ENCODE measurements around the gene SERPINA12. TPM values are rescaled to one million over a fixed set of nuclear protein-coding genes. Genes with fewer than 3 reads are reported as not detected.

The SERPINA12 gene
- total and polyA plus RNA-seq, 4 donors, result 0.28 TPM; not detected in 3

DNA sequence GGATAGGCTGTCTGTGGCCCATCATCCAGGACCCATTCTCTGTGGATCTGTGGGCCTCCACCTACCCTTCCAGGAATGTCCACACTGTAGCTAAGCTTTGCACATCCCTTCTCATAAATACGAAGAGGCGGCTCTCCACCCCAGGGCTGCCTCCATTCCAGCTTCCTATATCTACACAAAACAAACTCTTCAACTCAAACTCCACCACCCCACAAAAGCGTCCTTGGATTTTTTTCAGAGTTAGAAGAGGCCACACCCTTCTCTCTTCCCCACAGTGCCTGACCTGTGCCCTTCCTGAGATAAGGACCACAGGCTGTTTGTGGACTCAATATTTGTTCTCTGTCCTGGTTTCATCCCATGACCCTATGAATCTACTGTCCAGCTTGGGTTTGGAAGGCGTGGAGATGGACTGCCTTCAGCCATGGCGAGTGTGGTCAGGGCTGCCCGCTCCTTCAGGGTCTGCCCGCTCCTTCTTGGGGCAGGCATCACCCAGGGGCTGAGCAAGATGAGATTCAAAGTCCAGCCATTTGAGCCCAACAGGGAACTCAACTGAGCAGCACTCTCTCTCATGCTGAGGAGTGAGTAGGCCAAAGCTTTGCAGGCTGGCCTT is 13.0 kb upstream of the SERPINA12 start:
- TF ChIP-seq FOXA2 (IDR thresholded peaks at IDR 0.05) (no peak), SP1 (IDR thresholded peaks at IDR 0.05) (peak; percentile 67), HNF4G (IDR thresholded peaks at IDR 0.05) (peak; percentile 35), YY1 (IDR thresholded peaks at IDR 0.05) (peak; percentile 51), HNF4A (conservative IDR thresholded peaks at IDR 0.05) (peak; percentile 75 to 89), RAD21 (IDR thresholded peaks at IDR 0.05) (peak in 1 of 2 donors; percentile 51), JUND (IDR thresholded peaks at IDR 0.05) (peak in 1 of 2 donors; percentile 36), FOXA1 (IDR thresholded peaks at IDR 0.05) (peak; percentile 45), RXRA (IDR thresholded peaks at IDR 0.05) (peak; percentile 93 to 97), EGR1 (IDR thresholded peaks at IDR 0.05; ENCODE audit: low read depth in 2 of 2) (peak in 1 of 2 donors; percentile 29), TAF1 (conservative IDR thresholded peaks at IDR 0.05) (no peak), GABPA (IDR thresholded peaks at IDR 0.05 in 1 of 2, conservative IDR thresholded peaks at IDR 0.05 in 1 of 2) (peak in 1 of 2 donors; percentile 14), NR2F2 (IDR thresholded peaks at IDR 0.05) (peak; percentile 80)
- TF ChIP-seq, protein P1, sequence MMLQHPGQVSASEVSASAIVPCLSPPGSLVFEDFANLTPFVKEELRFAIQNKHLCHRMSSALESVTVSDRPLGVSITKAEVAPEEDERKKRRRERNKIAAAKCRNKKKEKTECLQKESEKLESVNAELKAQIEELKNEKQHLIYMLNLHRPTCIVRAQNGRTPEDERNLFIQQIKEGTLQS (IDR thresholded peaks at IDR 0.05), result no peak
- TF ChIP-seq, protein P2, sequence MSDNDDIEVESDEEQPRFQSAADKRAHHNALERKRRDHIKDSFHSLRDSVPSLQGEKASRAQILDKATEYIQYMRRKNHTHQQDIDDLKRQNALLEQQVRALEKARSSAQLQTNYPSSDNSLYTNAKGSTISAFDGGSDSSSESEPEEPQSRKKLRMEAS (IDR thresholded peaks at IDR 0.05), result no peak
- TF ChIP-seq, protein P3, sequence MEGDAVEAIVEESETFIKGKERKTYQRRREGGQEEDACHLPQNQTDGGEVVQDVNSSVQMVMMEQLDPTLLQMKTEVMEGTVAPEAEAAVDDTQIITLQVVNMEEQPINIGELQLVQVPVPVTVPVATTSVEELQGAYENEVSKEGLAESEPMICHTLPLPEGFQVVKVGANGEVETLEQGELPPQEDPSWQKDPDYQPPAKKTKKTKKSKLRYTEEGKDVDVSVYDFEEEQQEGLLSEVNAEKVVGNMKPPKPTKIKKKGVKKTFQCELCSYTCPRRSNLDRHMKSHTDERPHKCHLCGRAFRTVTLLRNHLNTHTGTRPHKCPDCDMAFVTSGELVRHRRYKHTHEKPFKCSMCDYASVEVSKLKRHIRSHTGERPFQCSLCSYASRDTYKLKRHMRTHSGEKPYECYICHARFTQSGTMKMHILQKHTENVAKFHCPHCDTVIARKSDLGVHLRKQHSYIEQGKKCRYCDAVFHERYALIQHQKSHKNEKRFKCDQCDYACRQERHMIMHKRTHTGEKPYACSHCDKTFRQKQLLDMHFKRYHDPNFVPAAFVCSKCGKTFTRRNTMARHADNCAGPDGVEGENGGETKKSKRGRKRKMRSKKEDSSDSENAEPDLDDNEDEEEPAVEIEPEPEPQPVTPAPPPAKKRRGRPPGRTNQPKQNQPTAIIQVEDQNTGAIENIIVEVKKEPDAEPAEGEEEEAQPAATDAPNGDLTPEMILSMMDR (IDR thresholded peaks at IDR 0.05; ENCODE audit: low read depth, low read length, missing input control), result no peak
- TF ChIP-seq, protein P4, sequence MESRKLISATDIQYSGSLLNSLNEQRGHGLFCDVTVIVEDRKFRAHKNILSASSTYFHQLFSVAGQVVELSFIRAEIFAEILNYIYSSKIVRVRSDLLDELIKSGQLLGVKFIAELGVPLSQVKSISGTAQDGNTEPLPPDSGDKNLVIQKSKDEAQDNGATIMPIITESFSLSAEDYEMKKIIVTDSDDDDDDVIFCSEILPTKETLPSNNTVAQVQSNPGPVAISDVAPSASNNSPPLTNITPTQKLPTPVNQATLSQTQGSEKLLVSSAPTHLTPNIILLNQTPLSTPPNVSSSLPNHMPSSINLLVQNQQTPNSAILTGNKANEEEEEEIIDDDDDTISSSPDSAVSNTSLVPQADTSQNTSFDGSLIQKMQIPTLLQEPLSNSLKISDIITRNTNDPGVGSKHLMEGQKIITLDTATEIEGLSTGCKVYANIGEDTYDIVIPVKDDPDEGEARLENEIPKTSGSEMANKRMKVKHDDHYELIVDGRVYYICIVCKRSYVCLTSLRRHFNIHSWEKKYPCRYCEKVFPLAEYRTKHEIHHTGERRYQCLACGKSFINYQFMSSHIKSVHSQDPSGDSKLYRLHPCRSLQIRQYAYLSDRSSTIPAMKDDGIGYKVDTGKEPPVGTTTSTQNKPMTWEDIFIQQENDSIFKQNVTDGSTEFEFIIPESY (IDR thresholded peaks at IDR 0.05), result no peak
- TF ChIP-seq, protein P5, sequence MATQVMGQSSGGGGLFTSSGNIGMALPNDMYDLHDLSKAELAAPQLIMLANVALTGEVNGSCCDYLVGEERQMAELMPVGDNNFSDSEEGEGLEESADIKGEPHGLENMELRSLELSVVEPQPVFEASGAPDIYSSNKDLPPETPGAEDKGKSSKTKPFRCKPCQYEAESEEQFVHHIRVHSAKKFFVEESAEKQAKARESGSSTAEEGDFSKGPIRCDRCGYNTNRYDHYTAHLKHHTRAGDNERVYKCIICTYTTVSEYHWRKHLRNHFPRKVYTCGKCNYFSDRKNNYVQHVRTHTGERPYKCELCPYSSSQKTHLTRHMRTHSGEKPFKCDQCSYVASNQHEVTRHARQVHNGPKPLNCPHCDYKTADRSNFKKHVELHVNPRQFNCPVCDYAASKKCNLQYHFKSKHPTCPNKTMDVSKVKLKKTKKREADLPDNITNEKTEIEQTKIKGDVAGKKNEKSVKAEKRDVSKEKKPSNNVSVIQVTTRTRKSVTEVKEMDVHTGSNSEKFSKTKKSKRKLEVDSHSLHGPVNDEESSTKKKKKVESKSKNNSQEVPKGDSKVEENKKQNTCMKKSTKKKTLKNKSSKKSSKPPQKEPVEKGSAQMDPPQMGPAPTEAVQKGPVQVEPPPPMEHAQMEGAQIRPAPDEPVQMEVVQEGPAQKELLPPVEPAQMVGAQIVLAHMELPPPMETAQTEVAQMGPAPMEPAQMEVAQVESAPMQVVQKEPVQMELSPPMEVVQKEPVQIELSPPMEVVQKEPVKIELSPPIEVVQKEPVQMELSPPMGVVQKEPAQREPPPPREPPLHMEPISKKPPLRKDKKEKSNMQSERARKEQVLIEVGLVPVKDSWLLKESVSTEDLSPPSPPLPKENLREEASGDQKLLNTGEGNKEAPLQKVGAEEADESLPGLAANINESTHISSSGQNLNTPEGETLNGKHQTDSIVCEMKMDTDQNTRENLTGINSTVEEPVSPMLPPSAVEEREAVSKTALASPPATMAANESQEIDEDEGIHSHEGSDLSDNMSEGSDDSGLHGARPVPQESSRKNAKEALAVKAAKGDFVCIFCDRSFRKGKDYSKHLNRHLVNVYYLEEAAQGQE (IDR thresholded peaks at IDR 0.05), result peak; percentile 69
- no peak overlapping the region for H3K9ac ChIP-seq (ENCODE audit: low read depth in 1 of 2, low read length in 2 of 2)
- H3K36me3 ChIP-seq (ENCODE audit: control insufficient read depth in 4 of 4, insufficient read depth in 3 of 4, low read depth in 1 of 4, low read length in 3 of 4), result no peaks in the 10 kb centered on the region
- H3K4me3 ChIP-seq (ENCODE audit: low read depth in 1 of 3, low read length in 3 of 3), result no peak overlapping the region
- H3K4me1 ChIP-seq (ENCODE audit: control insufficient read depth in 4 of 4, insufficient read depth in 4 of 4, low read length in 3 of 4), result peaks cover 7 to 27% (median 21%) of the 10 kb centered on the region in 4 donors
- 50% methylated on average over 7 of the region's 7 CpGs for WGBS
- no peaks in the 10 kb centered on the region for H3K9me3 ChIP-seq (ENCODE audit: control insufficient read depth in 4 of 4, low read length in 3 of 4)
- H3K27me3 ChIP-seq (ENCODE audit: control insufficient read depth in 4 of 4, insufficient read depth in 4 of 4, low read length in 3 of 4), result no peaks in the 10 kb centered on the region
- DNase-seq (ENCODE audit: low spot score), result no peak
- no peak overlapping the region for H3K27ac ChIP-seq (ENCODE audit: low read depth in 1 of 2, low read length in 2 of 2)
